DND-41 (cell line): ENCODE results near the gene DNAH17.

Experiments
- EZH2 ChIP-seq: IDR thresholded peaks from 3 replicates; pipeline ENCODE4 v1.6.1; 2012; ENCODE audit warnings: borderline replicate concordance, low read depth, mild to moderate bottlenecking, moderate library complexity, low read length, inconsistent platforms; ENCODE audit not compliant: severe bottlenecking
- TF ChIP-seq, protein P1 (sequence below): IDR thresholded peaks from 2 replicates; pipeline ENCODE4 v1.5.1; 2012; ENCODE audit warnings: borderline replicate concordance, low read length, moderate library complexity, mild to moderate bottlenecking; ENCODE audit not compliant: poor library complexity, severe bottlenecking; ENCODE audit errors: extremely low read depth

DNA sequence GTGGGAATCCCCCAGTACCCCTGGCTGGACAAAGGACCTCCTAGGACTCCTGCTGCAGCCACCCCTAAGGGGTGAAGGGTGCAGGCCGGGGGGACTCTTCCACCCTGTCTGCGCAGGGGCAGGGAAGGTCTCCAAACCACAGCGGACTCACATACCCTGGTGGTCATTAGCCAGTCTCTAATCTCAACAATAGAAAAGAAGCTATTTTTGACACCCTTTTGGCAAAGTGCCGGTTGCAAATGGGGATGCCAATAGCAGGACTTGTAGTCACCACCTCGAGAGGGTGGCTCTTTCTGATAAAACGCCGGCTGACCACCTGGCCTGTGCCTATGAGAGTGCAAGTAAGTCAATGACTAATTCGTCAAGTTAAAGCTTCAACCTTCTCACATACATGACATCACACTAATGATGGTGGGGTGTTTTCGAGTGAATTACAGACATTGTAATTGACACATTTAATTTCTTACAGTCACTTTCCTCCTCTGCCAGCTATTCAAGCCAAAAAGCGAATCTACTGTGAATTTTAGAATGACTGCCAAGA is 23.1 kb upstream of the DNAH17 start:
- TF ChIP-seq, protein P1, sequence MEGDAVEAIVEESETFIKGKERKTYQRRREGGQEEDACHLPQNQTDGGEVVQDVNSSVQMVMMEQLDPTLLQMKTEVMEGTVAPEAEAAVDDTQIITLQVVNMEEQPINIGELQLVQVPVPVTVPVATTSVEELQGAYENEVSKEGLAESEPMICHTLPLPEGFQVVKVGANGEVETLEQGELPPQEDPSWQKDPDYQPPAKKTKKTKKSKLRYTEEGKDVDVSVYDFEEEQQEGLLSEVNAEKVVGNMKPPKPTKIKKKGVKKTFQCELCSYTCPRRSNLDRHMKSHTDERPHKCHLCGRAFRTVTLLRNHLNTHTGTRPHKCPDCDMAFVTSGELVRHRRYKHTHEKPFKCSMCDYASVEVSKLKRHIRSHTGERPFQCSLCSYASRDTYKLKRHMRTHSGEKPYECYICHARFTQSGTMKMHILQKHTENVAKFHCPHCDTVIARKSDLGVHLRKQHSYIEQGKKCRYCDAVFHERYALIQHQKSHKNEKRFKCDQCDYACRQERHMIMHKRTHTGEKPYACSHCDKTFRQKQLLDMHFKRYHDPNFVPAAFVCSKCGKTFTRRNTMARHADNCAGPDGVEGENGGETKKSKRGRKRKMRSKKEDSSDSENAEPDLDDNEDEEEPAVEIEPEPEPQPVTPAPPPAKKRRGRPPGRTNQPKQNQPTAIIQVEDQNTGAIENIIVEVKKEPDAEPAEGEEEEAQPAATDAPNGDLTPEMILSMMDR, result no peak
- TF ChIP-seq EZH2, result no peak
